Skin epidermis (tissue), 12 donors: ENCODE results near the gene SCYGR6.

Source experiments
- H3K27ac ChIP-seq, 21 experiments: fragments of 200-600 bp; sonication (generic) in 11 of 21; one replicate each; pipeline ENCODE4 v1.5.0; 2020; ENCODE audit warnings: mild to moderate bottlenecking in 3 of 21, inconsistent platforms in 2 of 21, moderate library complexity in 2 of 21
- H3K4me3 ChIP-seq, 7 experiments: fragments of 200-600 bp; sonication (generic) in 2 of 7; one replicate each; pipeline ENCODE4 v1.5.0; 2020; ENCODE audit warnings: inconsistent platforms in 2 of 7, mild to moderate bottlenecking in 2 of 7, moderate library complexity in 1 of 7

SCYGR6 gene

GRCh38 chr2:227717687-227718567 lies 6.6 kb downstream of the SCYGR6 start, which contains the start of gene SLC19A3:
Gene SLC19A3 (minus strand): TSS chr2:227718028. CDS start chr2:227702318, 15,710 bp downstream.
- Histone ChIP-seq H3K4me3 (peak within 1 kb of the TSS; percentile 2 to 41 (median 9)), H3K27ac (peak within 1 kb of the TSS in 6 of 21 experiments; percentile 18 to 65 (median 32))

- no peak overlapping the region for H3K4me3 ChIP-seq
- no peak overlapping the region for H3K27ac ChIP-seq
These were observed 8.1 kb downstream of the SCYGR6 start for GRCh38 chr2:227716501-227716900.

GRCh38 chr2:227713291-227713690 lies 11.3 kb downstream of the SCYGR6 start:
- H3K4me3 ChIP-seq: no peak overlapping the region
- no peak overlapping the region for H3K27ac ChIP-seq

GRCh38 chr2:227710986-227711385 lies 13.6 kb downstream of the SCYGR6 start:
- no peak overlapping the region for H3K4me3 ChIP-seq
- H3K27ac ChIP-seq: no peak overlapping the region

- Histone ChIP-seq H3K27ac (no peak overlapping the region), H3K4me3 (no peak overlapping the region)
These were observed 17.2 kb downstream of the SCYGR6 start for GRCh38 chr2:227707390-227707789.

GRCh38 chr2:227706859-227707258 lies 17.7 kb downstream of the SCYGR6 start:
- H3K27ac ChIP-seq: no peak overlapping the region
- H3K4me3 ChIP-seq: no peak overlapping the region

GRCh38 chr2:227703961-227704360 lies 20.6 kb downstream of the SCYGR6 start:
- Histone ChIP-seq H3K4me3 (no peak overlapping the region), H3K27ac (no peak overlapping the region)

GRCh38 chr2:227703280-227703732 lies 21.3 kb downstream of the SCYGR6 start:
- H3K27ac ChIP-seq: no peak overlapping the region
- H3K4me3 ChIP-seq: no peak overlapping the region

- Histone ChIP-seq H3K27ac (no peak overlapping the region), H3K4me3 (no peak overlapping the region)
These were observed 23.0 kb downstream of the SCYGR6 start for GRCh38 chr2:227701556-227701955.

- no peak overlapping the region for H3K27ac ChIP-seq
- H3K4me3 ChIP-seq: no peak overlapping the region
These were observed 27.4 kb downstream of the SCYGR6 start for GRCh38 chr2:227696990-227697679.

- H3K4me3 ChIP-seq: no peak overlapping the region
- H3K27ac ChIP-seq: no peak overlapping the region
These were observed 37.4 kb downstream of the SCYGR6 start for GRCh38 chr2:227687189-227687588.

- Histone ChIP-seq H3K4me3 (no peak overlapping the region), H3K27ac (no peak overlapping the region)
These were observed 40.3 kb downstream of the SCYGR6 start for GRCh38 chr2:227684258-227684657.

GRCh38 chr2:227677928-227678327 lies 46.6 kb downstream of the SCYGR6 start:
- no peak overlapping the region for H3K27ac ChIP-seq
- H3K4me3 ChIP-seq: no peak overlapping the region

GRCh38 chr2:227674485-227674884 lies 50.1 kb downstream of the SCYGR6 start:
- Histone ChIP-seq H3K27ac (no peak overlapping the region), H3K4me3 (no peak overlapping the region)
